ENCODE data around the gene SAPCD2. TPM values are rescaled to one million over a fixed set of nuclear protein-coding genes. Genes with fewer than 3 reads are reported as not detected.

The SAPCD2 gene
- total RNA-seq, 1 experiment from 2014 or later: 29.8 TPM

DNA sequence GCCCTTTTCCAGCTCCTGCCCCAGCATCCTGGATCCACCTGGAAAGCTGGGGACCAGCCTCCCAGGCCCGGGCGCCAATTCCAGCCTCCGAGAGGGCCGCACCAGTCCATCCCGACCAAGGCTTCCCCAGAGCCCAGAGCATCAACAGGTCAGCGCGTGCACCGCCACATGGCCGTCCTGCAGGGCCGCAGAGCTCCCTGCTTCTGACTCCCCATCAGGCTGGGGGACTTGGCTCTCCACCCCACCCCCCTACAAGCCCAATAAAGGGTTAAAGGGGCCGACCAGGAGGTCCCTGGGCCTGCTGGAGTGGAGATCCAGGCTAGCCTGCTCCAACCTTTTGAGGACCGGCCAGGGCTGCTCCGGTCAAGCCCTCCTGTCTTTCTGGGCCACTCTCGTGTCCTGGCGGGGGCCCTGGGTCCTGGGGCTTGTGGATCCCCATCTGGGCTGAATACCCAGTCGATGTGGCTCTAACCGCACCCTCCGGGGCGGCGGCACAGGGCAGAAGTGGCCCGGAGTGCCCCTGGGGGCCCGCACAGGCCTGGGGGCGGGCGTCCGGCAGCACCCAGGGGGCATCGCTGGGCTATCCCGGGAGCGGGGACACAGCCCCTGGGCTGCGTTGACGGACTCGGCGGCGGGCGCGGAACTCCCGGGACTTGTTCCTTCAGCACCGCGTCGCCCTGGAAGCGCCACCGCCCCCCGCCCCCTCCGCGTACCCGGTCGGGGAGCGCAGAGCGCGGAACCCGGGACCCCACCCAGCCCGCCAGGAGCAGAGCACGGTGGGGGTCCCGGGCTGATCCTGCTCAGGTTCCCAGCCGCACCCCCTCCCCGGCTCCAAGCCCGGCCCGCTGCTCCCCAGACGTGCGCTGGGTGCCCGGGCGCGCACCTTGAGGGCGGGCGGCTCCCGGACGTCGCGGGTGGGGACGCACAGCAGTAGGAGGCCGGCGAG, 17.1 kb downstream of the SAPCD2 start:
- Histone ChIP-seq H3T11ph (ENCODE audit: low read length) (no peak overlapping the region), H3K79me2 (ENCODE audit: insufficient read depth, low read length) (no peaks in the 10 kb centered on the region), H3K23ac (ENCODE audit: insufficient read length, low read depth, low read length) (no peak overlapping the region), H3K9me3 (ENCODE audit: control insufficient read depth, low read depth, low read length) (no peaks in the 10 kb centered on the region), H2BK5ac (ENCODE audit: insufficient read length, low read length) (no peak overlapping the region), H3K14ac (ENCODE audit: insufficient read depth, low read length) (no peak overlapping the region), H3K27ac (ENCODE audit: insufficient read length, low read depth, low read length) (no peak overlapping the region), H2BK20ac (ENCODE audit: low read depth, low read length, poor library complexity, severe bottlenecking) (no peak overlapping the region), H3K4ac (ENCODE audit: low read depth, low read length) (no peak overlapping the region), H3K18ac (ENCODE audit: insufficient read length, low read depth, low read length) (no peak overlapping the region), H2BK15ac (ENCODE audit: low read depth, low read length) (no peak overlapping the region), H3K56ac (ENCODE audit: insufficient read length, low read depth, low read length) (no peak overlapping the region), H2BK120ac (ENCODE audit: low read depth, low read length, poor library complexity, severe bottlenecking) (no peak overlapping the region), H3K4me1 (ENCODE audit: insufficient read depth, low read length) (no peaks in the 10 kb centered on the region), H4K91ac (ENCODE audit: insufficient read length, low read depth, low read length) (no peak overlapping the region), H3K9ac (ENCODE audit: extremely low read depth, insufficient read length, low read length) (no peak overlapping the region), H2AK5ac (ENCODE audit: insufficient read length, low read length) (no peak overlapping the region), H4K8ac (replicated peaks; ENCODE audit: insufficient read length, low read depth, low read length) (no peak overlapping the region), H3K79me1 (ENCODE audit: insufficient read depth, low read depth, low read length, poor library complexity, severe bottlenecking) (no peaks in the 10 kb centered on the region), H3K27me3 (ENCODE audit: insufficient read depth, low read length) (peaks cover 4% of the 10 kb centered on the region; the same call in 1 of the 2 replicates), H4K20me1 (ENCODE audit: control insufficient read depth, insufficient read depth, insufficient read length) (no peaks in the 10 kb centered on the region), H2AFZ (ENCODE audit: low read length) (no peak overlapping the region), H3K4me2 (ENCODE audit: insufficient read depth, insufficient read length, low read length) (peak overlapping the region; percentile 2), H2BK12ac (ENCODE audit: insufficient read length, low read depth, low read length) (no peak overlapping the region), H3K23me2 (ENCODE audit: insufficient read length, low read depth, low read length, poor library complexity, severe bottlenecking) (peaks cover 6% of the 10 kb centered on the region), H4K5ac (ENCODE audit: insufficient read length, low read depth, low read length) (no peak overlapping the region)
- H3K36me3 Mint-ChIP-seq (ENCODE audit: insufficient read depth in 1 of 3, low read depth in 3 of 3): no peaks in the 10 kb centered on the region
- peaks cover 2 to 11% of the 10 kb centered on the region in 2 experiments for H3K4me1 Mint-ChIP-seq
- TF ChIP-seq, protein P1, sequence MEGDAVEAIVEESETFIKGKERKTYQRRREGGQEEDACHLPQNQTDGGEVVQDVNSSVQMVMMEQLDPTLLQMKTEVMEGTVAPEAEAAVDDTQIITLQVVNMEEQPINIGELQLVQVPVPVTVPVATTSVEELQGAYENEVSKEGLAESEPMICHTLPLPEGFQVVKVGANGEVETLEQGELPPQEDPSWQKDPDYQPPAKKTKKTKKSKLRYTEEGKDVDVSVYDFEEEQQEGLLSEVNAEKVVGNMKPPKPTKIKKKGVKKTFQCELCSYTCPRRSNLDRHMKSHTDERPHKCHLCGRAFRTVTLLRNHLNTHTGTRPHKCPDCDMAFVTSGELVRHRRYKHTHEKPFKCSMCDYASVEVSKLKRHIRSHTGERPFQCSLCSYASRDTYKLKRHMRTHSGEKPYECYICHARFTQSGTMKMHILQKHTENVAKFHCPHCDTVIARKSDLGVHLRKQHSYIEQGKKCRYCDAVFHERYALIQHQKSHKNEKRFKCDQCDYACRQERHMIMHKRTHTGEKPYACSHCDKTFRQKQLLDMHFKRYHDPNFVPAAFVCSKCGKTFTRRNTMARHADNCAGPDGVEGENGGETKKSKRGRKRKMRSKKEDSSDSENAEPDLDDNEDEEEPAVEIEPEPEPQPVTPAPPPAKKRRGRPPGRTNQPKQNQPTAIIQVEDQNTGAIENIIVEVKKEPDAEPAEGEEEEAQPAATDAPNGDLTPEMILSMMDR (conservative IDR thresholded peaks at IDR 0.05): no peak
- H3K27me3 Mint-ChIP-seq (ENCODE audit: low read depth): peaks cover 70% of the 10 kb centered on the region
- WGBS (ENCODE audit: extremely low coverage, insufficient read length, low lambda C conversion rate): no CpG with 5 or more reads among the region's 71 CpGs
- H3K27ac Mint-ChIP-seq: no peak overlapping the region
- no peaks in the 10 kb centered on the region for H3K9me3 Mint-ChIP-seq
- peak overlapping the region in 1 of 2 experiments; percentile 40; a peak in 1 of 5 replicates for H3K4me3 Mint-ChIP-seq
- peak; percentile 49 for DNase-seq

All from H9 (cell line).